Stimulated activated CD8-positive, alpha-beta memory T cell treated with anti-CD3 and anti-CD28 coated beads, Interleukin-7, amount 100 ng/mL, for 1 hour (primary cell): ENCODE results near the gene GABBR2.
"Not testable (repeated sequence)": the region's sequence is repeated elsewhere in the genome, so short reads cannot be mapped to it uniquely, and the experiment has no call there.

Source experiments
- DNase-seq, 2 donors: peaks; one replicate each; pipeline ENCODE4 v3.0.0-alpha.2; 2020; ENCODE audit warnings: low read depth in 2 of 2

The GABBR2 gene

DNA sequence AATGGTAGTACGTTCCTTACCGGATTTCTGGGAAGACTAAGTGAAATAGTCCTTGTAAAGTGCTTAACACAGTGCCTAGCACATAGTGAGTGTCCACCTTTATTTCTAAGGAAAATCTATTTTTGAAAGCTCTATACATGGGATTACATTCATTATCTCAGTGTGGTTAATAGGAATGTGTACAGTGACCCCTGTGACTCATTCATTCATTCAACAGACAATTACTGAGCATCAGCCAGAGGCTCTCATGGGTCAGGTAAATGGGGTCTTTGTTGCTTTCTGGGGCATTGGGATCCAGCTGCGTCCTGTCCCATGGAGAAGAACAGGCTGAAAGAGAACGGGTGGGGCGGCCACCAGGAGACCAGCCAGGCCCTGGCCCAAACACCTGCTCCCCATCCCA, 227.1 kb downstream of the GABBR2 start:
- no peak for DNase-seq

DNA sequence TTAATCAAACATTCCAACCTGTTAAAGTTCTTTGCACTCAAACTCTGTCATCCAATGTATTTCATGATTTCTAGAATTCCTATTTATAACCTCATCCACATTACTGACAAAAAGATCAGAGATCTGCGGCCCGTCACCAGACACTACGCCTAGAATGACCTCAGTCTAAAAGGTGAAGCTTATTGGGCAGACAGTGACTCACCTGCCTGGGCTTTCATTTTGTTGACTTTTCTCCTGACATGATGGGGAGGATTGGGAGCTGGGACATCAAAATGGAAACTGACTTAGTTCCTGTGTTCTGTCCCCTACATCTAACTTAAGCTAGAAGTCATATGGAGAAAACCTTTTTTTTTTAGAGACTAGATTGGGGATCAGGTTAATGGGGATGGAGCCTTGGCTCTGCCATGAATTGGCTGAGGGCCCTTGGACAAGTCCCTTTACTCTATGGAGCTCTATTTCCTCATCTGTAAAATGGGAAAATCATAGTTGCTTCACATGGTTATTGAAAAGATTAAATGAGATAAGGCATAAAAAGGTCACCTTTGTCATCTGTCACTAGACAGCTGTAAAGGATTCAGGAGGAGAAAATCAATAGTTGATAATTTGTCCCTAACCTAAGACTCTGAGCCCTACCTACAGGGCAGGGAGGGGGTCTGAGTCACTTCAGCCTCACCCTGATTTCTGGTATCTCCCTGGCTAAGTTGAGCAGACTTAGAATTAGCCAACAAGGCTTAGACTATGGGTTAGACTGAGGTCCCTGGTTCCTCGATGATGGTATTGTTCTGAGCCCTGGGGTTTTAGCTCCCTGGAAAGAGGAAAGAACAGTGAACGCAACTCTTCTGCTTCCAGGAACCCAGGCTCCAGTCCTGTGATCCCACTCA, 228.5 kb downstream of the GABBR2 start:
- DNase-seq = no peak

DNA sequence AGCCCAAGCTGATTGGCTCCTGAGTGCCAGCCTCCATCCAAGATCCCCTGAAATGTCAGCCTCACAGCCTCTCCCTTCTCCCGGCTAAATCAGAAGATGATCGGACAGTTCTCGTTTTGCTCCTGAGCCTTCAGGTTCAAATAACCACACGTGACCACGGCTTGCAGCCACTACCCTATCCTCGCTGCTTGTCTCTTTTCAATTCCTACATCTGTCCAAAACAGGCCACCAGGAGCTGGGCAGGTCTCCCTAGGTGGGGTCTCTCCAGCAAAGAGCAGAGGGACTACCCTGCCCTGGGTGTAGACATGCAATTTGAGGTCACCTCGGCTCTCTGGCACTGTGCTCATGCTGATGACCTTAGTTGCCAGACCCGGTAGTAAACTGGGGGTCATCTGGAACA, 229.3 kb downstream of the GABBR2 start:
- no peak for DNase-seq

DNA sequence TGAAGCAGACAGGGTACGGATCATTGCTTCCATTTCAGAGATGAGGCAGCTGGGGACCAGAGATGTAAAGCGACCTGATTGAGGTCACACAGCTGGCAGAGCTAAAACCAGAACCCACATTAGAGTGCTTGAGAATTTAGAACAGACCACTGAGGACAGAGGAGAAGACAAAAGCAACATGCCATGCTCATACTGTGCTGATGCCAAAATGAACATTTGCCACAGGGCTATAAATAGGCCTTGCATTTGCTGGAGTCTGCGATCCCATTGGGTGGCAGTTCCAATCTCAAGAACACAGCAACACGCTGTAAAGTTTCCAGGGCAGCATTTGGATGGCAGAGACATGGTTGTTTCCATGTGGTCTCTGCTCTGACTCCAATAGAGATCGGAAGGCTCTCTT, 230.9 kb downstream of the GABBR2 start:
- no peak for DNase-seq

DNA sequence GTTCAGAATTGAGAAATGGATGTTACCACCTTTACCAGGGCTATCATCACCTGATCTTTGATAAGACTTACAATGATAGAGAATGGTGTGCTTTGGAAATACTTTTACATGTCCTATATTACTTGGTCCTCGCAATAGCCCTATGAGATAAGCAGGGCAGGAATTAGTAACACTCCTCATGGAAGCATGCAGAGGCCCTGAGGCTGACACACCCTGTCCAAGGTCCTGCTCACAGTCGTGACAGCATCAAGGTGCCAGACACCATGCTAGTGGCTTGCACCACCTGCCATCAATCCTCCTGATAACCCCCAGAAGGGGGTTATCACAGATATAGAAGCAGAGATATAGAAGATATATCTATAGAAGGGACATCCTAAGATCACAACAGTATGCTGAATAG, 236.5 kb downstream of the GABBR2 start:
- DNase-seq = no peak

DNA sequence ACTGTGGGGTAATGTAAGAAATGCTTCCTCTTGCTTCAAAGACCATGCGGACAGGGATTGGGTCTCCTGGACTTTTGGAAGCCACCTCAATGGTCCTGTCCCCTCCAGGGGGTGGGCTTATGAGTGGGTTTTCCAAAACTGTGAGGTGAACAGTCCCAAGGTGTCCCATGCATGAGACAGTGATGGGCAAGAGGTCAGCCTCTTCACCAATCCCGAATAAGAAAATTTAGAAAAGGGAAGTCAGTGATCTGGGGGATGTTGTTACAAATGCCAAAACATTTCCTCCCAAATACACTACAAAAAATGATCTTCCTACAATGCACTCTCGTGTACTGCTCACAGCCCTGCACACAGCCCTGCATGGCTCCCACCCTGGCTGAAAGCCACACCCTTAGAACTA, 237.6 kb downstream of the GABBR2 start:
- no peak for DNase-seq

DNA sequence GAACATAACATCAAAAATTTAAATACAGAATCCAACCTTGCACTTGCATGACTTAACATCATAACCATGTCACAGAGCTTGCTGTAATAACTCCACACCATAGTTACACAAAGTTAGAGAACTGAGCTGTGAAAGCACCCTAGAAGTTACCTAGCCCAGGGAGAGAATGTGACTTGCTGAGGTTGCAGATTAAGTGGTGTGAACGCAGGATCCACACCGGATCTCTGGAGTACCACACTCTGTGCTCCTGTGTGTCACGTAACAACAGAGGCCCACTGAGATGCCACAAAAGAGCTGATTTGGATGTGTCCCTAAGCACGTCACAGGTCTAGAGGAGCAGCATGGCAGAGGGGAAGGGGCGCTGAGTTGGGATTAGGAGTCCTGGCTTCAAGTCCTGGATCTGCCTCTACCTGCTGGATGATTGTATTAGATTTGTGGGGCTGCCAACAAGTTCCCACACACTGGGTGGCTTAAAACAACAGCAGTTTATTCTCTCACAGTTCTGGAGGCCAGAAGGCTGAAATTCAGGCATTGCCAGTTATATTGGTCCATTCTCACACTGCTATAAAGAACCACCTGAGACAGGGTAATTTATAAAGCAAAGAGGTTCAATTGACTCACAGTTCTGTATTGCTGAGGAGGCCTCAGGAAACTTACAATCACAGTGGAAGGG, 240.0 kb downstream of the GABBR2 start:
- no peak for DNase-seq

DNA sequence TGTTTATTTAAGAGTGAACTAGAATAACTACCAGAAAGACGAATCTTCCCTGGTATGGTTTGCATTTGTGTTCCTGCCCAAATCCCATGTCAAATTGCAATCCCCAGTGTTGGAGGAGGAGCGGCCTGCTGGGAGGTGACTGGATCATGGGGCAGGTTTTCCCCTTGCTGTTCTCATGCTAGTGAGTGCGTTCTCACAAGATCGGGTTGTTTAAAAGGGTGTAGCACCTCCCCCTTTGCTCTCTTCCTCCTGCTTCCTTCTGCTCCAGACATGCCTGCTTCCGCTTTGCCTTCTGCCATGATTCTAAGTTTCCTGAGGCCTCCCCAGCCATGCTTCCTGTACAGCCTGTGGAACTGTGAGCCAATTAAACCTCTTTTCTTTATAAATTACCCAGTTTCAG, 242.9 kb downstream of the GABBR2 start:
- no peak for DNase-seq

DNA sequence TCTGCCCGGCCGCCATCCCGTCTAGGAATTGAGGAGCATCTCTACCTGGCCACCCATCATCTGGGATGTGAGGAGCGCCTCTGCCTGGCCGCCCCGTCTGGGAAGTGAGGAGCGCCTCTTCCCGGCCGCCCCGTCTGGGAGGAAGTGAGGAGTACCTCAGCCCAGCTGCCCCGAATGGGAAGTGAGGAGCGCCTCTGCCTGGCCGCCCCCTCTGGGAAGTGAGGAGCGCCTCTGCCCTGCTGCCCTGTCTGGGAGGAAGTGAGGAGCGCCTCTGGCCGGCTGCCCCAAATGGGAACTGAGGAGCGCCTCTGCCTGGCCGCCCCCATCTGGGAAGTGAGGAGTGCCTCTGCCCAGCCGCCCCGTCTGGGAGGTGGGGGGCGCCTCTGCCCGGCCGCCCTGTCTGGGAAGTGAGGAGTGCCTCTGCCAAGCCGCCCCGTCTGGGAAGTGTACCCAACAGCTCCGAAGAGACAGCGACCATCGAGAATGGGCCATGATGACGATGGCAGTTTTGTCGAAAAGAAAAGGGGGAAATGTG, 244.5 kb downstream of the GABBR2 start:
- not testable (repeated sequence) for DNase-seq

DNA sequence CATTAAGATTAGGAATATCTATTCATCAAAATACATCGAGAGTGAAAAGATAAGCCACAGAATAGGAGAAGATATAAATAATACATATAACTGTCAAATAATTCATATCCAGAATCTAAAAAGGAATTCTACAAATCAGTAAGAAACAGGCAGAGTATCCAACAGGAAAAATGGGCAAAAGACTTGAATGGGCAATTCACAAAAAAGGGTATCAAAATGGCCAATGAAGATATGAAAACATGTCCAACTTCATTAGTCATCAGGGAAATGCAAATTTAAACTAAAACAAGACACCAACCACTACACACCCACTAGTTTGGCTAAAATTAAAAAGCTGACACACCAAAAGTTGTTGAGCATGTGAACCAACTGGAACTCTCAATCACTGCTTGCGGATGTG, 246.4 kb downstream of the GABBR2 start:
- DNase-seq = no peak

DNA sequence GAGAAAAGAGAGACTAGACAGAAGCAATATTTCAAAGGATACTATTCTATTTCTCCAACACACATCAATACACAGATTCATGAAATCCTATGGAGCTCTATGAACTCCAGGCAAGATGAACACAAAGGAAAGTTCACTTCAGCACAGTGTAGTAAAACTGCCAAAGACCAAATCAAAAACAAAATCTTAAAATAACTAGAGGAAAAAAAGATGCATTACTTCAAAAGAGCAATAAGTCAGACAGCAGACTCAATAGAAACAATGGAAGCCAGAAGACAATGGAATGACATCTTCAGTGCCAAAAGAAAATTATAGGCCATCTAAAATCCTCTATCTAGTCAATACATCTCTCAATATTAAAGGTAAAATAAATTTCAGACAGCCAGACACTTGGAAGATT, 248.0 kb downstream of the GABBR2 start:
- no peak for DNase-seq

DNA sequence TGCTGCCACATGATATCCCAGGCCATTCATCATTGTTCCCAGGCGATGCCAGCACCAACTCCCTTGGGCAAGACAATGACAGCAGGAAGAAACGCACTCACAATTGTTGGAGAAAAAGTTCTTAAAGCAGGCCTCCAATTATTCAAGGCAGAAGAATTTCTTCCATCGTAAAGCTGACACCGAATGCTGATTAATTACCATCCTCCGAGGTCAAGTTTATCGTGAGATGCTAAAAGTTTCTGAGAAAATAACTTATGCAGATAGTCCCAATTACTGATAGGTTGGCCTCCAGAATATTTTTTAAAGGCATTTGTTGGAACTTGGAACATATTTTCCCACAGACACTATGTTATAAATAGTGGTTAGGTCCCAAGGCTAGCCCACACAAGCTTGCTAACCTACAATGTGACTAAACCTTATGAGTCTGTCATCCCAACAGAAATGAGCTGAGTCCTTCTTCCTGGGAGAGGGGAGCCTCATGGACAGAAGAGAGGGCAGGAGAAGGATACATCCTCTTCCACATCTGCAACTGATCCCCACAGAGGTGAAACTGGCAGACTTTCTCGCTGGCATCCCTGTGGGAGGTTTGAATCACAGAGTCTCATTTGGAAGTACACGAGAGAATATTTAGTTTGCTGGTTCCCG, 250.9 kb downstream of the GABBR2 start:
- DNase-seq = no peak

DNA sequence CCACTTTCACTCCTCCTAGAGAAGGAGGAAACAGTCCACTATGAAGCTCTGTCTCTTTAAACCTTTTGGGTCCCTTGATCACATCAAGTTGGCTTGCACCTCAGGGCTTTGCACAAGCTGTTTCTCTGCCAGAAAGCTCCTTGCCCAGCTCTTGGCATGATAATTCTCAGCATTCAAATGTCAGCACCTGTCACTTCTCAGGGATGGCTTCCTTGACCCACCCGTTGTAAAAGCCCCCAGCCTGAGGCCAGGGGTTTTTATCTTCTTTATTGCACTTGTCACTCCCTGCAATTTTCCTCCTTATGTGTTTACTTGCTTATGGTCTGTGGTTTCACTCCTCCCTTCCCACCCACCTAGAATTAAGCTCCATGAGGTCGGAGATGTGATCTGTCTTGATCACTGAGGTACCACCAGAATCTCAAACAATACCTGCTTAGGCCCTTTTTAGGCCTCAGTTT, 252.6 kb downstream of the GABBR2 start:
- no peak for DNase-seq

DNA sequence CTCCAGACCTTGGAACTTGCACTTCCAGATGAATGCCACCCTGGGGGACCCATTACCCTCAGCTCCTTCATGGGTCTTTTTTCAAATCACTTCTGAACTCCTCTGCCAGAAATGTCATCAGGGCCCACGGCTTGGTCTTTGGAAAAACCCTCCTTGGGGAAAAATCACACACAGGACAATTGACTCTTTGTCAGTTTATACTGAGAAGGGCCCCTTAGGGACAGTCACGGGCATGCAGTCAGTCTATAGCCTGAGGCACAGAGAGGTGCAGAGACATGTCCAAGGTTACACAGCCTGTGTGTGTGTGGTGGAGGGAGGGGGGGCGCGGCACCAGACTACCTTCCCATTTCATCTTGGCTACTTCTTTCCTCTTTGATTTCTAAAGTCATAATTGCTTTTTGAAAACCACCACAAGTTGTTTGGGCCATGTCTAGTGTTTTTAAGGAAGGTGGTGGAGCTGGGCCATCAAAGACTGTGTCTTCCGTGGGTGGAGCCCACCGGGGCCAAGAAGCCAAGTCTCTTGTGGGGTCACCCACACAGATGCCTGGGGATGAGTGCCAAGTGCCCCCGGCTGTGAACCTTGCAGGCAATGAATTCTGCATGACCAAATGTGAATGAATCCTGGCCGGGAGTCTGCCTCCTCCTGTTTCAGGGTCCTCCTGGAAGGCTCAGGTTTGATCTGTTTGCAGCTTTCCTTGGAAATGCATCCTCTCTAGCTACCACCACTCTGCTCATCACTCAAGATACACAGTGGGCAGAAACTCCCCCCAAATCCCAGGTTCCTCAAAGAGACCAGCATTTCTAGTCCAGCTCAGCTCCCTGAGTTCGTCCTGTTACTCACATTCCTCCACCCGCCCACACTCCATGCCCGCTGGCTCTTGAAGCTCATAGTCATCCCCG, 253.2 kb downstream of the GABBR2 start:
- DNase-seq = no peak

DNA sequence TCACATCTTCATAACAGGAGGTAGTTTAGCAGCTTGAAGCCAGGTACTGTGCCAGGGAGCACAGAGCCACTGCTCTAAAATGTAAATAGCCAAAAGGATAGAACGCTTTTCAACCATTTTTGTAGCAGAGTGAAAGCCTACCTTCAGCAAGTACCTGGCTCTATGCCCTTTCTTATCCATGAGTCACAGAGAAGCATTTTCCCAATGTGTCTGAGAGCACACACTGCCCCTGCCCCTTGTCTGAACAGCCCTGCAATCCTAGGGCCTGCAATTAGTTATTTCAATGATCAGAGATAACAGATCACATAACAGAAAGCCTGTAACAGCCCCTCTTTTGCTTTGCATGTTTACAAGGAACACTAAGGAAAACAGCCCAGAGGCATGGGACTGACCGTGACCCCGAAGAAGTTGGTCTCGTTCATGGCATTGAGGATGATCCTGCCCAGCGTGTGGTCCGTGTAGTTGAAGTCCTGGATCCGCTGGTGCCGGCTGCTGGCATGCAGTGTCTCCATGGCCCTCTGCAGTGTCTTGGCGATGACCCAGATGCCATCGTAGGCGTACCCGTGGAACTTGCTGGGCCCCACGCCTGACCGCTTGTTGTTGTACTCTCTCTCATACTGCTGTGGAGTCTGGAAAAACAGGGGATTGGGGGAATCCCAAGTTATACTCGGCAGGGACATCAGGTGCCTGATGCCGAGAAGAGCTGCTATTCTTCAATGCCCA, 255.0 kb downstream of the GABBR2 start:
- no peak for DNase-seq

DNA sequence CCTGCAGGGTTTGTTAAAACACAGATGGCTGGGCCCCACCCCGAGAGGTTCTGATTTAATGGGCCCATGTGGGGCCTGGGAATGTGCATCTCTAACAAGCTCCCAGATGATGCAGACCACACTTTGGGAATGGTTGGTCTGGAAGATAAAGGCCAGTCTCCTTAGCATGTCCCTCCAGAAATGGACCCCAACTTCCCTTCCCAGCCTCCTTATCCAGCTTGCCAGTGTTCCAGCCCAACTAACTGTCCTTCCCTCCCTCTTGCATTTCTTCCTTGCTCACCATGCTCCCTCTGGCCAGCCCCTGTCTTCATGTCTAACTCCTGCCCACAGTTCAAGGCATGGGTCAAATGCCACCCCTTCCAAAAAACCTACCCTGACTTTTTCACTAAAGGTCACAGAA, 257.2 kb downstream of the GABBR2 start:
- no peak for DNase-seq

DNA sequence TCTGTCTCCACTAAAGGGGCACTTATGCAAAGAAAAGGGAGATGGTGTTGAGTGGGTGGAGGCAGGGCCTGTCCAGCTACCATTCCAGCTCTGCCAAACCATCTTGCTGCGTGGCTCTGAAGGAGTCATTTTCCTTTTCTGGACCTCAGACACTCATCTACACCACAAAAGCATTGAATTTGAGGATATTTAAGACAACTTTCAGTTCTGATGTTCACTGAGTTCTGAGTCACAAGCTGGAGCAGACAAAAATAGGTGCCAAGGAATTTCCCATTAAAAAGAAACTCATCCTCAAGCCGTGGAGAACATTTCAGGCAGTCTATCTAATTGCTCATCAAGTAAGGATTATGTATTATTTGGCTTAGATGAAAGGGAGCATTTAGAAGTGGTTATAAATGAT, 258.2 kb downstream of the GABBR2 start:
- no peak for DNase-seq

DNA sequence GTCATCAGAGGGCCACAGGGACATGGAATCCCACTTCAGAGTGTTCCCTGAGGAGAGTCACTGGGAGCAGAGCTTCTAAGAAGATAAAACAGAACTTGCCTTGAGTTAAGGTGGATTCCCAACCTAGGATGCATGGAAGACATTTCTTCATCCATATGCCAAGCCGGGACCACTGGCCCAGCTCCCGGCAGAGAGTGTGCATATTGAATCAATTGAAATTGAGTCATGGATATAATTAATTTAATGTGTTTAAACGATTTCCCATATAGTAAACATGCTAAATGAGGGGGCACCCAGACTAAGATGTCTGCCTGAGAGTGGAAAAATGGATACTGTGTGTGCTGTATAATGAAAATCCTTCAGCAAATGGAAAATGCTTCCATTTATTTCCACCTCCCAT, 258.9 kb downstream of the GABBR2 start:
- no peak for DNase-seq

DNA sequence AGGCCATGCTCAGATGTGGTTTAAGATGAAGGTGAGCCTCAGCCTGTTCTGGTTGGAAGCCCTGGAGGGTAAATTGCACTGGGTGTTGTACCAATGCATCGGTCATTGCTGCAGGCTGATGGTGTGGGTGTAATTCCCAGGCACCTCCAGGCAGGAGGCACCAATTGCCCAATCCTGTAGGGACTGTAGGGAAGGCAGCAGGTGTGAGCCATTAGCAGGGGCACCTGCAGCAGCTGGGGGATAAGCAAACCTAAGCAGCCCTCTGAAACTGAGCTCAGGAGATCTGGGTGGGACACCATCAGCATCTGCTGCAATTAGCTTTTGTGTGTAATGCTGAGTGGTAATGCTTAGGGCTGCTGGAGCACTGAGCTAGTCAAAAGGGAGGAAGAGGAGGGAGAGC, 263.2 kb downstream of the GABBR2 start:
- DNase-seq = no peak

DNA sequence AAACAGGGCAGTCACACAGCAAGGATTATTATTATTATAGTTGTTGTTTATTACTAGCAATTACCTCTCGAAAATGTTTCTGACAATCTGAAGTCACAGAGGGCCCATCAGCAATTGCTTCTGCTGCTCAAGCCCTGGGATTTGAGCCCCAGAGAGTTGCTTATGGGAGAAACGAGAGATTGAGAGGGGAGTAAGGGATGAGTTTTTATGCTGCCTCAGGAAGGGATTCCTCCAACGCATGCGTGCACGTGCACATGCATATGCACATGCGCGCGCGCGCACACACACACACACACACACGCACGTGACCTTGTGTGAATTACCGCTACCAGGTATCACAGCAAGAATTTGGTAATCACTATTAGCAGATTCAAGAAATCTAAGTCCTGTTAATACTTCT, 264.1 kb downstream of the GABBR2 start:
- DNase-seq = no peak

DNA sequence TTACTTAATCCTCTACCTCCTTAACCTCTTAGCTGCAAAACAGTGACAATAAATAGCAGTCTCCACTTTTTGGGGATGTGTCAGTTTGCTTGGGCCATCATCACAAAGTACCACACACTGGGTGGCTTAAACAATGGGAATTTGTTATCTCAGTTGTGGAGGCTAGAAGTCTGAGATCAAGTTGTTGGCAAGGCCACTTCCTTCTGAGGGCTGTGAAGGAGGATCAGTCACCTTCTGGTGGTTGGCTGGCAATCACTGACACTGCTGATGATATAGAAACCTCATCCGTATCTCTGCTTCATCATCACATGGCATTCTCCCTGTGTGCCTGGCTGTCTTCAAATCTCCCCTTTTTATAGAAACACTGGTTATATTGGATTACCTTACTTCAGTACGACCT, 266.2 kb downstream of the GABBR2 start:
- DNase-seq = no peak
